Mucosa of descending colon (tissue), 3 donors: ENCODE measurements around the gene LIMCH1. TPM values are rescaled to one million over a fixed set of nuclear protein-coding genes. Genes with fewer than 3 reads are reported as not detected.
"Not testable (repeated sequence)": the region's sequence is repeated elsewhere in the genome, so short reads cannot be mapped to it uniquely, and the experiment has no call there.

Experiments
- ATAC-seq: fragments of 200-7000 bp; cut with Tn5 transposase; one replicate; pipeline ENCODE4 v1.9.1; 2020; ENCODE audit warnings: mild to moderate bottlenecking, moderate library complexity
- DNase-seq, 3 donors: peaks; one replicate each; pipeline ENCODE4 v3.0.0-alpha.2; 2020
- H3K36me3 ChIP-seq: fragments of 200-600 bp; one replicate; pipeline ENCODE4 v1.8.0; 2021; ENCODE audit warnings: low read depth, mild to moderate bottlenecking
- H3K4me1 ChIP-seq: fragments of 200-600 bp; one replicate; pipeline ENCODE4 v1.8.0; 2021; ENCODE audit warnings: low read depth, mild to moderate bottlenecking
- H3K4me3 ChIP-seq: fragments of 200-600 bp; one replicate; pipeline ENCODE4 v1.8.0; 2021; ENCODE audit warnings: mild to moderate bottlenecking
- H3K9me3 ChIP-seq: fragments of 200-600 bp; one replicate; pipeline ENCODE4 v1.8.0; 2021; ENCODE audit warnings: mild to moderate bottlenecking
- CTCF ChIP-seq: fragments of 200-600 bp; IDR thresholded peaks from one replicate; pipeline ENCODE4 v1.8.0; 2022; ENCODE audit warnings: antibody characterized with exemption, mild to moderate bottlenecking
- intact Hi-C, 2 donors: fragments of 100-400 bp; cut with DNase I in 1 of 2; cut with micrococcal nuclease in 1 of 2; formaldehyde crosslinking; loops; one replicate each; pipeline versions ENCODE4 v1.11.0 to v1.11.1; 2022; cut with DNase I, micrococcal nuclease
- total RNA-seq, 3 donors: library from RNA; stranded (reverse); fragmentation: NEBNext Ultra II Directional in 2 of 3; extraction: Animal tissue kit (Norgen Biotek cat#: 25700) in 2 of 3; gene quantifications; one replicate each; pipeline versions ENCODE4 v1.2.1 to v1.2.4, GENCODE V29; 2021 to 2023
- donor health status: DM: no; HTN: no; CAD: no; lungs with moderate emphysema.
- donor health status: DM: no; HTN: no; CAD: no.
- donor health status: DM: no; HTN: yes; CAD: no.

LIMCH1 gene
- total RNA-seq, 3 donors from 2014 or later: 9.2 to 15.7 (median 9.6) TPM

GRCh38 chr4:41731569-41732126 lies 193.7 kb downstream of the LIMCH1 start:
- H3K4me3 ChIP-seq: no peak overlapping the region
- TF ChIP-seq CTCF: no peak
- H3K36me3 ChIP-seq: no peaks in the 10 kb centered on the region
- H3K4me1 ChIP-seq: no peaks in the 10 kb centered on the region
- intact Hi-C loops: no loop called here
- DNase-seq: no peak
- H3K9me3 ChIP-seq: no peaks in the 10 kb centered on the region
- no peak for ATAC-seq

- Histone ChIP-seq H3K4me1 (no peaks in the 10 kb centered on the region), H3K36me3 (no peaks in the 10 kb centered on the region), H3K4me3 (no peak overlapping the region), H3K9me3 (no peaks in the 10 kb centered on the region)
- TF ChIP-seq CTCF: no peak
- intact Hi-C loops: no loop called here
- no peak for ATAC-seq
- DNase-seq: no peak
Observed at GRCh38 chr4:41734371-41734770, 196.4 kb downstream of the LIMCH1 start.

GRCh38 chr4:41737491-41737890 lies 199.5 kb downstream of the LIMCH1 start:
- intact Hi-C loops, H3K4me3 ChIP-seq, H3K4me1 ChIP-seq, H3K9me3 ChIP-seq, ATAC-seq, DNase-seq, H3K36me3 ChIP-seq: not testable (repeated sequence)

- intact Hi-C loops: no loop called here
- H3K4me1 ChIP-seq: no peaks in the 10 kb centered on the region
- TF ChIP-seq CTCF: no peak
- ATAC-seq (no peak), DNase-seq (no peak)
- H3K36me3 ChIP-seq: no peaks in the 10 kb centered on the region
- no peak overlapping the region for H3K4me3 ChIP-seq
- H3K9me3 ChIP-seq: no peaks in the 10 kb centered on the region
Observed at GRCh38 chr4:41741354-41741753, 203.4 kb downstream of the LIMCH1 start.

- no peaks in the 10 kb centered on the region for H3K36me3 ChIP-seq
- no peak overlapping the region for H3K4me3 ChIP-seq
- no peaks in the 10 kb centered on the region for H3K4me1 ChIP-seq
- DNase-seq: no peak
- intact Hi-C loops: no loop called here
- no peaks in the 10 kb centered on the region for H3K9me3 ChIP-seq
- no peak for TF ChIP-seq CTCF
- no peak for ATAC-seq
Observed at GRCh38 chr4:41744572-41745291, 206.8 kb downstream of the LIMCH1 start.

GRCh38 chr4:41745292-41746024 lies 207.5 kb downstream of the LIMCH1 start:
- intact Hi-C loops: no loop called here
- DNase-seq (no peak), ATAC-seq (no peak)
- Histone ChIP-seq H3K4me3 (no peak overlapping the region), H3K36me3 (no peaks in the 10 kb centered on the region), H3K9me3 (no peaks in the 10 kb centered on the region), H3K4me1 (no peaks in the 10 kb centered on the region)
- TF ChIP-seq CTCF: no peak
